T-helper 2 cell (primary cell): Measurements from ENCODE around the gene CTNNBIP1.

ENCODE experiments used
- DNase-seq, 5 experiments: peaks; one replicate each; pipeline versions ENCODE4 v3.0.0 to v3.0.0-alpha.2; 2012 to 2022

Gene CTNNBIP1

DNA sequence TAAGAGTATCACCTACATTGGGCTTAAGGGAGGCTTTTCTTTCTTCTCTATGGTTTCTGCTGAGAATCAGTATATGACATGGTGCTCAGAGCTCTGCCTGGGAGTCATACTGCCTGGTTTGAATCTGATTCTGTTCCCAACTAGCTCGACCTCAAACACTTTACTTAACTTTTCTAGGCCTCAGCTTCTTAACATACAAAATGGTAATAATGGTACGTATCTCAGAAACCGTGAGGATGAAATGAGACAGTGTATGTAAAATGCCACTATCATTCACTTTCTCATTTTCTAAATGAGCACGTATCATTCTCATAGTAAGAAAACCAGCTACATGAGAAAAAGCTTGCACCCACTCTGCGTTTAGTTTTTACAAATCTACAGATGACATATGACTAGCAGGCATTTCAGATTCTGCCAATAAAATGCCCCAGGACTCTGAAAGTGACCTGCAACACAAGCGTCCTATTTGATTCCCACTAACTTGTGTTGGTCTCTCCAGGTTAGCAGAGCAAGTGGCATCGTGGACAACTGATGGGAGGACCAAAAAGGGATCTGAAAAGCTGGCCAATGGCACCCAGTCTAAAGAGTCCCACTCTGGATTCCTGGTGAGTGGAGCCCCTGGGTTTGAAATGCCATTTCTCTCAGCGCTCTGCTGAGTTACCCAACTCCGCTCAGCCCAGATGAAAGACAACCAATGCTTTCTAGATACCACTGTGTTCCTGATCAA is 6.1 kb downstream of the CTNNBIP1 start:
- peak in 1 of 5 experiments; percentile 79 for DNase-seq

DNA sequence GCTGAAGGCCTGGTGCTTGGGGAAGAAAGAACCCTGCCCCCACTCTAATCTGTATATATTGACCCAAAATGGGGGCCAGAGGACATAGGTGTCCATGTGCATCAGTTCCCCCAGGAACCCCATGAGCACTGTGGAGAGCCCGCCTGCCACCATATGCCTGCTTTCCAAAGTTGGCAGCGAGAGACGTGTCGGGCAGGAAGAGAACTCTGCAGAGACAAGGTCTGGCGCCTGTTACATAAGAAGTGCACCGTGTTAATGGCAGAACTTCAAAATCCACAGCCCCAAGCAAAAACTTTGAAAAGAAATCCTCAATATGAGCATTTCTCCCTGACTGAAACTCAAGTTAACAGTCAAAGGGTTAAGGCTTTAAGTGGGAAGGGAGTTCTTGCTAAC is 8.0 kb downstream of the CTNNBIP1 start:
- no peak for DNase-seq

DNA sequence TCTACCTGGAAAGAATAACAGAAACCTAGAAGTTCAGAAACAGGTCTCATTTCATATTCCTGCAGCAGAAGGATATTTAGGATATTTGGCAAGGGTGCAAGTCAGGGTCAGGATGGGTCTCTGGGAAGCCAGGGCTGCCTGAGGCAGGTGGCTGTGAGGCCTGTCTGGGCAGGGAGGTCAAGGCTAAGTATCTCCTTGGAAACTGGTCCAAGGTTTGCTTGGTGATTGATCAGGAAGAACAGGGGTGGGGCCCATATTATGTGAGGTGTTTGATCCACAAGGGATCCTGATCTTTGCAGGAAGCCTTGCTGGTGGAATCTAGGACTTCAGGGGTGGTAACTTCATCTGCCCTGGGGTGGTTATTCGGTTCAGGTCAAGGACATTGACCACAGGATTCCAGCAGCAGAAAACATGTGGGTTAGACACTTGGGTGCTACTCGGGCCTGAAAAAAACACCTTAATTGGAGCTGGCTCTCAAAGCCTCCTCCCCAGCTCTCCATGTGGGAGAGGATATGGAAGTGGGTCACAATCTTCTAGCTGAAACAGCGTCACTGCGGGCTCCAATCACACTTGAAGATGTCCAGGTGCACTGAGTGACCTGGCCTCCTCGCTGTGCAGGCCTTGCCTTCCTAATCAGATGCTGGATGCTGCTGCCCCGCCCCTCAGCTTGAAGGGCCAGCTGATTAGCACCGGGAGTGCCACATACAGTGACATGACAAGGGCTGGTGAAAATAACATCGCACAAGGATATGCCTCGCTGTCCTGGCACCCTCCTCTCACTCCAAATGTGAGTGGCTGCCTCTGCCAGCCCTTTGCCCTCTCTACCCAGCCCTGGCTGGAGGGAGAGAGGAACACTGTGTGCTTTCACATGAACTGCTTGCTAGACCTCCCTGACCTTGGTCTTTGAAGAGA is 8.7 kb downstream of the CTNNBIP1 start:
- DNase-seq, result no peak

DNA sequence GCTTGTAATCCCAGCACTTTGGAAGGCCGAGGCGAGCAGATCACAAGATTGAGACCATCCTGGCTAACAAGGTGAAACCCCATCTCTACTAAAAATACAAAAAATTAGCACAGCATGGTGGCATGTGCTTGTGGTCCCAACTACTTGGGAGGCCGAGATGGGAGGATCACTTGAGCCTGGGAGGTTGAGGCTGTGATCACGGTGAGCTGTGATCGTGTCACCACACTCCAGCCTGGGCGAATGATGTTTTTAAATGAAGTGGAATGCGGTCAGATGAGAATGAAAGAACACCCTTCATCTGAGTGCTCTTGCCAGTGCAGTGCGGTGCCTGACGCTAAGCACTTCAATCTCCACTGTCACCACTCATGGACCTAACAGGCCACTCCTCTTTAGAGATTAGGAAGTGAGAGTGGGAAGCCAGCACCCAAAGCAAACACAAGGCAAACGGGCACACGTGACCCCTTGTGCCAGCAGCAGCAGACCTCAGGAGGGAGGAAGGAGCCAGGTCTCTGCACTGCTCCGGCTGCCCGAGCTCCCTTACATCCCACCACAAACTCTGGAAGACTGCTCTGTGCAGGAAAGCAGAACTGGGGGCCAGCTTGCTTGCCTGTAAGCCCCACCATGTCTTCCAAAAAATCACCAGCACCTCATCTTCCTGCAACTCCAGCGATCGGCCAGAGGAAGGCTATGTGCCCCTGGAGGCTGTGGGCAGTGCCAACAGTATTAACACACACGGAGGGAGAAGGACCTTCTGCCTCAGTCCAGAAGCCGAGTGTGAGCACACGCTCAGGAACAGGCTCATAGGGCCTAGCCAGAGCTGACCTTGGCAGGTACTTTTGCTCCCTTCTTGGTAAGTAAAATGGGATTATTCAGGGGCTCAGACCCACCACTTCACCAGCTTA is 9.7 kb downstream of the CTNNBIP1 start:
- DNase-seq, result no peak

- DNase-seq, result no peak
Observed at GRCh38 chr1:9894115-9894514, 16.0 kb downstream of the CTNNBIP1 start.

- DNase-seq, result no peak
Observed at GRCh38 chr1:9892563-9893528, 17.2 kb downstream of the CTNNBIP1 start.

DNA sequence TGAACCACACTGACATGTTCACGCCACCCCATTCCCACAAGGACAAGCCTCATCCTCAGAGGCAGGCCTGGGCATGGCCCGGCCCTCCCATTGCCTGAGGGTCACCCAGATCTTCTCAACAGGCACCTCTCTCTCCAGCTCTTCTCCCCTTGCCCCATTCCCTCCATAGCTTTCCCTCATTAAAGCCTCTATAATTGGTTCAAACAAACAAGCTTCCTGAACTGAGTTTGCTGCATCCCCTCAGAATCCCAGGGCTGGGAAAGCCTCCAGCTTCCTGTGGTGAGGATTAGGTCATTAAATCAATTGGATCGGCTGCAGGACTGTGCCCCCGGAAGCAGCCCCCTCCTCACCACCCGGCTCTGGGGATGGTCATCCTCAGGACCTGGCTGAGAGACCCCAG is 18.9 kb downstream of the CTNNBIP1 start:
- no peak for DNase-seq

GRCh38 chr1:9890224-9890731 is 19.8 kb downstream of the CTNNBIP1 start:
- no peak for DNase-seq

GRCh38 chr1:9889411-9889810 is 20.7 kb downstream of the CTNNBIP1 start:
- DNase-seq, result no peak

DNA sequence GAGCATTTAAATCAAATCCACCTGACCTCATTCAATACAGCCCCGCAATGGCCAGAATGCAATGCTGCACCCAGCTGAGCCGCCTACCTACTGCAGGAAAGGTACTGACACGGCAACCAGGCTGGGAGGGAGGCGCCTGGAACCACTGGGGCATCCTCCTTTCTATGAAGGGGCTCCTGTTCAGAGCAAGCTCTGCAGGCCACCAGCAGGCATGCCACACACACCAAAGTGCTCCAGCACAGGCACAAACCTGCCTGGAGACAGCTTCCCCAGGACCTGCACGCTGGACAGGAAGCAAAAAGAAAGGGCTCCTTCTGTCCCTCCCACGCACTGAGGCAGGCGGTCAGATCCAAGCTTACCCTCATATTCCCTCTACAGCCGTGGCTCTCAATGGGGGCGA is 21.2 kb downstream of the CTNNBIP1 start:
- DNase-seq, result no peak

DNA sequence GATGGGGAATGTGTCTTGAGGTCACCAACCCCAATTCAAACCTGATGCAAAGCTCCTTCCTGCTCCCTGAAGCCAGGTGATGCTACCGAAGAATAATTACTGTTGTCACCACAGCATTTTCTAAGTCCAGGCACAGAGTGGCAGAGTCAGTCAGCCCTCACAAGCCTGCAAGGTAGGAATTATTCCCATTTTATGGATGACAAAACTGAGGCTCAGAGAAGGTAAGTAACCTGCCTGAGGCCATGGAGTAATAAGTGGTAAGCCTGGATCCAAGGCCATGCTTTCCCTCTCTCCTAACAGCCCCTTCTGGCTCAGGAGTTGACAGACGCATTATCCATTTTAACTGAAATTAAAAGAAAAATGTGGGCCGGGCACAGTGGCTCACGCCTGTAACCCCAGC is 23.0 kb downstream of the CTNNBIP1 start:
- DNase-seq, result no peak

GRCh38 chr1:9886092-9886742 is 23.9 kb downstream of the CTNNBIP1 start:
- DNase-seq, result no peak

DNA sequence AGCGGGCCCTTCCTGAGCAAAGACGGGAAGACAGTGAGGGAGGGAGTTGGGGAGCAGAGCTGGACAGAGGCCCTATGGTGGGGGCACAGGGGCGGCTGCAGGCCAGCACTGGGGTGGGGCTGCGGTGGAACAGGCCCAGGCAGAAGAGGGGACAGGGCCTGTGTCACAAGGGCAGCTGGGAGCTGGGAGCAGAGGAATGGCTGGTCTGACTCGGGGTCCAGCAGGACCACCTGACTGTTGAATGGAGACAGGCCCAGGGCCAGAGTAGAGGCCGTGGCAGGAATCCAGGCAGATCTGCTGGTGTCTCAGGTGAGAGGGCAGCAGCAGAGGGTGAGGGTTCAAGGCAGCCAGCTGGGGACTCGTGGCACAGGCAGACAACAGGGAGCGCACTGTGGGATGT is 25.3 kb downstream of the CTNNBIP1 start:
- DNase-seq, result no peak

- DNase-seq, result no peak
Observed at GRCh38 chr1:9883585-9884449, 26.3 kb downstream of the CTNNBIP1 start.

DNA sequence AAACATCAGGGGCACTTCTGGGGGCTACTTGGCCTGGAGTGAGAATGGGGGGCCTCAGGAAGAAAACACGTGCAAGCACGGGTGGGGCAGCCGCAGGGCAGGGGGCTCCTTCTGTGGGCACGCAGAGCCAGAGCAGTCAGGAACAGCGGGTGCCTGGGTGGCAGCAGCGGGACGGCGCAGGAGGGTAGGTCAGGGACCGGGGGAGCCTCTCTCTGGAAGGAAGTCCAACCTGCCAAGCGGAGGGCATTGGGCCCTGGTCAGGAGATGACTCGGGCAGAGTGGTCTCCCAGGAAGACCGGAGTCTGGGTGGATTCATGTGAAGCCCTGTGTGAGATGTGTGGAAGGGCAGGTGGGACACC is 27.1 kb downstream of the CTNNBIP1 start:
- DNase-seq, result no peak

- peak in 1 of 5 experiments; percentile 61 for DNase-seq
Observed at GRCh38 chr1:9882296-9882944, 27.6 kb downstream of the CTNNBIP1 start.

- DNase-seq, result no peak
Observed at GRCh38 chr1:9881838-9882249, 28.2 kb downstream of the CTNNBIP1 start.

GRCh38 chr1:9878404-9878803 is 31.7 kb downstream of the CTNNBIP1 start:
- DNase-seq, result no peak

GRCh38 chr1:9877962-9878361 is 32.1 kb downstream of the CTNNBIP1 start:
- no peak for DNase-seq

DNA sequence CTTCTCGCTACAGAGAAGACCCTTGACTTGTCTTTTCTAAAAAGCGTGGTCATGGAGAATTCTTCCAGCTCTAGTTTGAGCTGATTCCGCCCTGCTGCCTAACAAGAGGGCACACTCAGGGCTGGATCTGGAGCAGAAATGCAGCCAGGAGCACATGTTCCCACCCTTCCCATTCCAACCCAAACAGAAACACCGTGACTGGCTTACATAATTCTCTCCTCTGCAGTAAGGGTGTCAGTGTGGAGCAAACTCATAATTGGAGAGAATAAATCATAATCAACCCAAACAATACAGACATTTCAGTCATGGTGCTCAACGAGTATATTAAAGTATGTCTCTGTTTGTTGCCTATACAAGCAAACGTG is 34.5 kb downstream of the CTNNBIP1 start:
- no peak for DNase-seq
